HG02798 (cell line): ENCODE results near the gene IGSF3.

Experiments
- ATAC-seq: cut with Tn5 transposase; IDR thresholded peaks from one replicate; pipeline ENCODE4 v1.9.1; 2021; ENCODE audit warnings: mild to moderate bottlenecking; ENCODE audit not compliant: unreplicated experiment, poor library complexity

Gene IGSF3

GRCh38 chr1:116534014-116534739 is 133.4 kb downstream of the IGSF3 start:
- no peak for ATAC-seq

- no peak for ATAC-seq
Observed at GRCh38 chr1:116533429-116533820, 134.1 kb downstream of the IGSF3 start.

DNA sequence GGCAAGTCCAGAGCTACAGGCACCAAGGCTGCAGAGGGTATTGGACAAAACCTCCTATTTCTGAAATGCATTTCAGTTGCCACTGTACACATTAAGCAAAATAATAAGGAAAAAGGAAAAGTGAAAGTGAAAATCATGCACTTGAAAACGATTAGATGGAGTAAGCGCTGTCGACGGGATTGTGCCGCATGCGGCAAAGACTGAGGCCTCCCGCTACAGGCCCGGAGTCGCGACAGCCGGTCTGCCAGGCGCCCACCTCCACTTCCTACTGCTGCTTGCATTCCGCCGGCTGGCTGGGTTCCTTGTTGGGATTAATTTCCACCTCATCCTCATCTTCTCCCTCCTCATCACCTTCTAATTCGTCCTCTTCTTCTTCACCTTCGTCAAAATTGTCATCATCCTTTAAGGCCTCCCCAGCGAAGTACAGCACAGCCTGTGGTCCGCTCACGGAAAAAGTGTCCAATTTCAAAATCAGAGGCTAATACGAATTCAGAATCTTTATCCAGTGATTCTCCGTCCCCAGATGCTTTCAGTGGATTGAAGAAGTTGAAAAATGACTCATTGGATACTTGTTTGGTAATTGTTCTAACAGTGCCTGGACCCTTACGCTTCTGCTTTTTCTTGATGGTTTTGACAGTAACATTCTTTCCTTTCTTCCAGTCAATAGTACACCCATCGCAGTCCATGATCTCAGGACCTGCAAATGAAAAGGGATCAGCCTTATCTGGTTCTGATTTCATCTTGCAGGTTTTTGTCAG is 134.7 kb downstream of the IGSF3 start:
- no peak for ATAC-seq

- ATAC-seq, result no peak
Observed at GRCh38 chr1:116531917-116532316, 135.6 kb downstream of the IGSF3 start.

DNA sequence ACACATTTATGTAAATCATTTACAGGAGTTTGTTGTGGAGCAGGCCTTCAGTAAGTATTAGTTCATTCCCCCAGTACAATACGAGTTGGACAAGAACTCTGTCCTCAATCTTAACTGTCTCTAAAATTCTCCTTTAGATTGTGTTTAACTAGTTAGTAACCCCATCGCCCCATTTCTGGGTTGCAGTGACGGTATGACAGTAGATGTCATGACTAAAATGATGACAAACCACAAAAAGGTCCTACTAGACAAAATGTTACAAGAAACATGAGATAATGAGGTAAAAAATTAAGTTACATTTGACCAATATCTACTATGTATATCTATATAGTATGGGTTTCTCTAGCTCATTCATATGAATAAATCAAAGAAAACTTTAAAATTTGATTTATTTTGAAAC is 137.9 kb downstream of the IGSF3 start:
- ATAC-seq, result no peak

GRCh38 chr1:116529199-116529631 is 138.3 kb downstream of the IGSF3 start:
- no peak for ATAC-seq

DNA sequence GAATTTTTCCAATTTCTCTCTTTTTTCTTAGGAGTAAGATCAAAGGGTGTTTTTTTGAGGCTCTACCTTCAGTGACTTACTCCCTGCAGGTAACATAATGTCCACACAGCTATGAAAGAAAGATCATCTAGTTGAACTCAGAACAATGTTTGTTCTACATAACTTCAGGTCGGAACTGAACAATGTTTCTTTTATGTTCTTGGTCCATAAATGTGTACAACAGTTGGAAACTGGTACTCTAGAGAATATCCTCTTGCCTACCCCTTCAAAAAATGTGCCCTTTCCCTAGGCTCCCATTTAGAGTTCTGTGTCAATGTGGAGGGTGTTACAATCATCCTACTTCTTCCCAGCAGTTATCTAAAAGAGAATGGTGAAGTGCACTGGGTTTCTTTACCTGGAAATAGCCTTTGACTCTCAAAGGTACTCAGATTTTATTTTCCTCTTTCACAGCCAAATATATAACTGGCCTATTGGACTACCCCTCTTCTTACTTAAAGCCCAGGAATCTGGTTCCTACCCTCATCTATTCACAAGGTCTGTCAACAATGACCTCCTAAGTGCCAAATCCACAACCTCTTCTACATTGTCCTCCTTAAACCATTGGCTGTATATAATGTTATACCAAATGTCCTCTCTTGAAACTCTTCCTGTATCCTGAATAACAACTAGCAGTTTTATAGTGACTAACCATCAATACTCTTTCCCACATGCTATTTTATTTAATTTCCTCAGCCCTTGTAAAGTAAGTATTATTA is 139.0 kb downstream of the IGSF3 start:
- no peak for ATAC-seq

- no peak for ATAC-seq
Observed at GRCh38 chr1:116525440-116525839, 142.1 kb downstream of the IGSF3 start.
